NCI-H1105 (cell line): Measurements from ENCODE around the gene TMEM135.

Experiments used
- DNase-seq: peaks from one replicate; lab custom pipeline; 2025; lab: John Stamatoyannopoulos, UW

TMEM135 gene

DNA sequence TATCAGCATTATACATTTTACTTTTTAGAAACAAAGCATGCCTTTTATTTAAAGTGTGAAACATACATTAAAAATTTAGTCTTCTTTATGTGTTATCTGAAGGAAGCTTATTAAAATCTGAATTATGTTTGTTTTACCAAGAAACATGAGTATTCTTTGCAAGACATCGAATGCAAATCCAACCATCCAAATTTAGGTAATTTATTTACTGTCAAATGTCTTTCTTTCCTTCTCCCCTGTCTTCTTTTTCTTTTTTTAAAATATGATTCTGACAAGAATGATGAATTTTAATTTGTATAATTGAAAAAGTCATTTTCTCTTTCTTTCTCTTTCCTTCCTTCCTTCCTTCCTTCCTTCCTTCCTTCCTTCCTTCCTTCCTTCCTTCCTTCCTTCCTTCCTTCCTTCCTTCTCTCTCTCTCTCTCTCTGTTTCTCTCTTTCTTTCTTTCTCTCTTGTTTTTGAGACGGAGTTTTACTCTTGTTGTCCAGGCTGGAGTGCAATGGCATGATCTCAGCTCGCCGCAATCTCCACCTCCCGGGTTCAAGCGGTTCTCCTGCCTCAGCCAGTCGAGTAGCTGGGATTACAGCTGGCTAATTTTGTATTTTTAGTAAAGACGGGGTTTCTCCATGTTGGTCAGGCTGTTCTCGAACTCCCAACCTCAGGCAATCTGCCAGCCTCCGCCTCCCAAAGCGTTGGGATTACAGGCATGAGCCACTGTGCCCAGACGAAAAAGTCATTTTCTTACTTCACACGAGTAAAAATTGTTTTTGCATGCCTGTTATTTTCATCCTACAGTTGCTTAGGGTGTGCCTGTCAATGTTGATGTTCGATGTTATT is 157.5 kb downstream of the TMEM135 start:
- no peak for DNase-seq

DNA sequence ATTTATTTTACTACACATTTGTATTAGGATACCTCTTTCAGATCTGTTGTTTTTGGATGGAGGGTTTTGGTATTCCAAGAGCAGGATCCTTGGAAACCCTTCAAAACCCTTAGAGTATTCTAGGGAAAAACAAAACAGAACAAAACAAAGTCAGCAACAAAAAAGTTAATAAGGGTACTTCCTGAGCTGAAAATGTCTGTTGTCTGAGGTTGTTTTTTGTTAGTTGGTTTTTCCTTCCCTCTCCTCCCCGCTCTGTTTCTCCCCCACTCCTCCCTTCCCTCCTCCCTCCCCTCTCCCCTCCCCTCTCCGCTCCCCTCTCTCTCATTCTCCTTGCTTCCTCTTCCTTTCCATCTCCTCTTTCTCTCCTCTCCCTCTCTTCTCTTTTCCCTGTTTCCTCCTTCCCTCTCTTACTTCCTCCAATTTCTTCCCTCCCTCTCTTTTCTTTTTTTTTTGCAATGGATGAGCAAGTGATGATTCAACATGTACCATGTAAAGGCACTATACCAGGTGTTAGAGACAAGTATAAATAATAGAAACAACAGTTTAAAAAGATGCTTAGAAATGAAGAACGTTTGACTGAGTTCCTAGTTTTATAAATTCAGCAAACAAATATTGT is 160.6 kb downstream of the TMEM135 start:
- no peak for DNase-seq

DNA sequence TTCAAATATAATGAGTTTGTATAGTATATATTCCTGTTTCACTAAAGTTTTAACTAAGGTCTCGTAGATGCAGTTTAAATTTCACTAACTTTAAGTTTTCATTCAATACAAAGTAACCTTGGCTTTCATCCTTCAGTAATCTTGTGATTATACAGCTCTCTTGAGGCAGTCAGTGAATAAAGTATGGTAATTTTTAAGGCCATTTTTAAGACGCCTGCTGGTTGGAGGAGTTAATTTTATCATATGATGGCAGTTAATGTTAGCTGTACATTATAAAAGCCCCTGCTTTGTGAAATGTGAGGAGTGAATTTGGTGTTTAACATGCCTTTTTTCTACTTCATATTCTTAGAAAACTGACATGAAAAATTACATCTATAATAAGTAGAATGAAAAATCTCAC is 163.6 kb downstream of the TMEM135 start:
- DNase-seq, result no peak

DNA sequence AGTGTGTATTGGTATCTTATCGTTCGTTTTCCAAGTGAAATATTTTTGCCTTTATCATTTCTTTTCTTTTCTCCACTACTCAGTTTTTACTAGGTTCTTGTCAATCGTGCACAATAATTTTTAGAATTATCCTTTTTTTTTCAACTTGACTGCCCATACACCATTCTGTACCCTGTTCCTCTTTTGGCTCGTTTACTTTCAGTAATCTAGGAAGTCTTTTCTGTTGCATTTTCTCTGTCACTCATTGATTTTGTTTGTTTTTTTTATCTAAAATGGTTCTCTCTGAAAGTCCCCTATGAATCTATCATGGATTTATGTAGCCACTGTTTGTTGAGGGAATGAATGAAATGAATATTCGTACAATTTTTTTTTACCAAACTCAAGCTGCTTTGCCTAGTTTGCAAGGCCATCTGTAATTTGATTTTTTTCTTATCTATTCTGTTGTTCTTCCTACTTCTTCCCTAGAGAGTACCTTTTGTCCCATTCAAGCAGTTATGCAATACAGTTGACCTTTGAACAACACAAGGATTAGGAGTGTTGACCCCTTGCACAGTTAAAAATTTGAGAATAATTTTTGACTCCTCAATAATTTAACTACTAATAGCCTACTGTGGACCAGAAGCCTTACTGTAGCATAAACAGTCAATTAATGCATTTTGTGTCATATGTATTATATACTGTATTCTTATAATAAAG is 166.3 kb downstream of the TMEM135 start:
- DNase-seq, result no peak

DNA sequence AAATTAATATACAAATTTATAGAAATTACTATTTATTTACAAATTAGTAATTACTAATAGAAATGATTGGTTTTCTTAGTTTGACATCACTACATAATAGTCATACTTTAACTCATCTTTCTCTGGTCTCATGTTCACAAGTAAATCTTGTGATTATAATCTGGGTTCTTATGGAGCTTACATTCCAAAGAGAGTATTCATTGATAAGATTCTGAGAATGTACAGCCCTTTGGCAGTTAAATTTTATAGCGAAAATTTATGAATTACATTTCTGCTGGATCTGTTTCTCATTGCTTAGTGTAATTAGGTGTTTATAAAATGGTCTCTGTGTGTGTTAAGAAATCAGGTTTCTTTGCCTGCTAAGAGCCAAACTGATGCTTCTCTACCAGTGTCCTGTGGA is 175.2 kb downstream of the TMEM135 start:
- no peak for DNase-seq

DNA sequence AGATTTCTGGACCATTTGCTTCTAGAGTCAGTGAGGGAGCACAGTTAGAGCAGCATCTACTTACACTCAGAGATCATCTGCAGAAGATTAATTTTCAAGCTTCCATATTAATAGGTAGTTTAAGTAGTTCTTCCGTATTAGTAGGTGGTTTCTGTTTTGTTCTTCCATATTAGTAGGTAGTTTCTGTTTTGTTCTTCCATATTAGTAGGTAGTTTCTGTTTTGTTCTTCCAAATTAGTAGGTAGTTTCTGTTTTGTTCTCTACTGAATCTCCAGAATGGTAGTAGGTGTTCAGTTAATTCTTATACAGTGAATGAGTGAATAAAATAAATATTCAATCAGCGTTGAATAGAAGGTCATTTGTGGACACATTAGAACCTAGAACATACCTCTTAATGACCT is 175.7 kb downstream of the TMEM135 start:
- no peak for DNase-seq

DNA sequence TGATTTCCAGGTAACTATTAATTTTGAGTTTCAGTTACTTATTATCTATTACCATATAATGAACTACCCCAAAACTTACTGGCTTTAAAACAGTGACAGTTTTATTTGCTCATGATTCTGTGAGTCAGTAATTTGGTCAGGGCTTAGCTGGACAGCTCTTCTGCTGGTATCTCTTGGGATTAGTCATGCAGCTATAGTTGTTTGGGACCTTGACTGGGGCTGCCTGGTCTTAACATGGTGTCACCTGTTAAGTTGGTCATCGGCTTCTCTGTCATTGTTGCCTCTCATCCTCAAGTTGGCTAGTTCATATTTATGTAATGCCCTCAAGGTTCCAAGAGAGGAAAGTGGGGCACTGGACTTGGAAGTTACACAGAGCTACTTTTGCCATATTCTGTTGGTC is 177.5 kb downstream of the TMEM135 start:
- DNase-seq, result no peak

DNA sequence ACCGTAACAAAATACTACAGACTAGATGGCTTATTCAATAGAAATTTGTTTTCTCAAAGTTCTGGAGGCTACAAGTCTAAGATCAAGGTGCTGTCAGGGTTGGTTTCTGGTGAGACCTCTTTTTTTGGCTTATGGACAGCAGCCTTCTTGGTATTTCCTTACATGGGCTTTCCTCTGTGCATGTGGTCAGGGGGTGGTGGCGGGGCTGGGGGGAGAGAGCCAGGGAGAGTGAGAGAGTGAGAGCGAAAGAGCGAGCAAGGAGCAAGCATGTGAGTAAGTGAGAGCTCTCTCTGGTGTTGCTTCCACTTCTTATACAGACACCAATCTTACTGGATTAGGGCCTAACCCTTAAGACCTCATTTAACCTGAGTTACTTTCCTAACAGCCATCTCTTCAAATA is 181.5 kb downstream of the TMEM135 start:
- DNase-seq, result no peak

DNA sequence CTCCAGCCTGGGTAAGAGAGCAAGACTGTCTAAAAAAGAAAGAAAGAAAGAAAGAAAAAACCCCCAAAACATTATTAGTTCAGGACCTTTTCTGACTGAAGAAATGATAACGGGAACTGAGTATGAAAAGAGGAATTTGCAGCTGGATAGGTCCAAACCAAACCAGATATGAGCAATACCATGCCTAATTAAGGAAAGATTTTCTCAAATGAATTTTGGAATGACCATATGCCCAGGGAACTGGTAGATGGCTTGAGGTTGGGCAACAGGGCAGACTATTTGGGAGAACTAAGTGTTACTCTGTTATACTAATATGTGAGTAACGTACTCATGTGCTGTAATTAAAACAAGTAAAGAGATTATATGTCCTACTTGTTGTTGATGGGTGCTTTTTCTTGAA is 186.1 kb downstream of the TMEM135 start:
- no peak for DNase-seq

DNA sequence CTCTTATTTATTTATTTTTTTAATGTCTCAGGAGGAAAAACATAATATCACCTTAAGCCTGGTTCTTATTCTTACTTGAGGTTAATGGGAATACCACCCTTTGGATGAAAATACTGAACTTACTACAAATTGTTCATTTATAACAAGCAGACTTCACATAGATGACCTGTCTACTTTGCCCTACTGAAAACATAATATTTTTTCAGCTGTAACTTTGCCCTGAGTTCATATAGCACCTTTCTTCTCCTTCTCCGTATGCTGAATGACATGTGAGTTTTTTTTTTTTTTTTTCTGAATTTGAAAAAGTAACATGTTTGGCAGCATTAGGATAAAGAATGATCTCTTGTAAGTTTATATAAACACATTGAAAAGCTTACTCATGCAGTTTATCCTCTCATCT is 186.8 kb downstream of the TMEM135 start:
- no peak for DNase-seq

DNA sequence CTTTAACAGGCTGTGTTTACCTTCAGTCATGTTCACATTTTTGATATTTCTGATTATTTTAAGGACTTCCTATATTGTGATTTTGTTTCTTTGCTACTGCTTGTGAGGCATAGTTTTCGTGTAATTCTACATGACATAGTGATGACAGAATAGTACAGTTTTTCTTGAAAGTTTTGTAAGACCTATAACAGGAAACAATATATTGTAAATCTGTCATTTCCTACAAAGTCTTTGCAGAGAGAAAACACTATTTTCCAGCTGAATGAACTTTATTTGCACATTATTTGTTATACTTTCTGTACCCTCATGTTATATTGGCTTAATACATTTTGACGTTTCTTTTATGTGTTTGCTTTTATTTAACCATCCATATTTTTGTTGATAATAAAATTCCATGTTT is 191.1 kb downstream of the TMEM135 start:
- no peak for DNase-seq

DNA sequence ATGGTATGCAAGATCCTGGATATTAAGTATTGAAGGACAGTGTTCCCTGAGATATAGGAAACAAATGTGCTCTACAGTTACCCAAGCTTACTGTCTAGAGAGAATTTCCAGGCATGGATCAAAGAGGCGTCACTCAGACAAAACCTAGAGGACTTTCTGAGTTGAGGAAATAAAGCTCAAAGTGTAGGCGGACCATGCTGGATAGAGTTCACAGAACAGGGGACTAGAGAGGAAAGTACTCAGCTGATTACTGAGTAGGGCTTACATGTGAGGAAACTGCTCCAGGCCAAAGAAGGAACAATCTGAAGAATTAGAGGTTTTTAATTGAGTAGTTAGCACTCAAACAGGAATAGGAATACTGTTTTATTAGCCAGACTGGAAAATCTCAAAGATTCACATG is 193.3 kb downstream of the TMEM135 start:
- no peak for DNase-seq

DNA sequence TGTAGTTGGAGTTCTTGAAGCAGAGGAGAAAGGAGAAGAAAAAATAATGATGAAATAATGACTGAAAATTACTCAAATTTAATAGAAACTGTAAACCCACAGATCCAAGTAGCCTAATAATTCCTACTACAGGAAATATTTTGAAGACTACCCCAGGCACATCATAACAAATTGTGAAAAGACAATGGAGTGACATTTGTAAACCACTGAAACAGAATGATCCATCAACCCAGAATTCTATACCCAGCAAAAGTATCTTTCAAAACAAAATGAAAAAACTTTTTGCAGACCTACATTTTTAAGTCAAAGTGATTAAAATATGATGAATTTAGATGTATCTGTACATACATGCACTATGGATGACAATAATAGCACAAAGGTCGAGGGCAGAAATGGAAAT is 194.6 kb downstream of the TMEM135 start:
- no peak for DNase-seq

DNA sequence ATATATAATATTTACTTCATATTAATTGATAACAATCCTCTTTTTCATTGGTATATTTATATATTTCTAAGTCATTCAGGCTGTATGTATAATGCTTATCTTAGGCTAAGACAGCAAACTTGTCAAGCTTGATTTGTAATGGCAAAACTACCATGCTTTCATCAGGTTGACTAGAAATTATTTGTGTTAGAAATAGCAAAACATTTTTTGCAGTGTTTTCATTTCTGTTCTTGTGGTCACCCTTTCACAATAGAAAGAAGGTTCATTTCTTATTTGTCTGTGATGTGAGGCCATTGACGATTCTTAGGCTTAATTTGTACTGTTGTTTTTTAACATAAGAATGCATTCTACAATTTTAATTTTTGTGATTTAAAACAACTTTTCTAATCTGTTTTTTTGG is 197.6 kb downstream of the TMEM135 start:
- DNase-seq, result no peak

DNA sequence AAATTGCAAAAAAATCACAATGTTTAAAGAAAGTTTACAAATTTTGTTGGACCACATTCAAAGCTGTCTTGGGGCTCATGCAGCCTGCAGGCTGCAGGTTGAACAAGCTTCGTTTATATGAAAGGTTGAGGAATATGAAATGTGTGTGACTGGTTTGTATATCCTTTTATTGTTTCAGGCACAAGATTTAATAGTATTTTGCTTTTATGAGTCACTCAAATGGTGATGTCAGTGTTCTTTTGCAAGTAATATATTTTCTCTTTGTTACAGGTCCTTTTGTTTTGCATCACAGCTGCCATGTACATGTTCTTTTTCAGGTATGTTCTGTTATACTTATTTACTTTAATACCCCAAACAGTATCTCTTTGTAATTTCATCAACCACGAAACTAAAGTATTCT is 198.6 kb downstream of the TMEM135 start:
- no peak for DNase-seq

DNA sequence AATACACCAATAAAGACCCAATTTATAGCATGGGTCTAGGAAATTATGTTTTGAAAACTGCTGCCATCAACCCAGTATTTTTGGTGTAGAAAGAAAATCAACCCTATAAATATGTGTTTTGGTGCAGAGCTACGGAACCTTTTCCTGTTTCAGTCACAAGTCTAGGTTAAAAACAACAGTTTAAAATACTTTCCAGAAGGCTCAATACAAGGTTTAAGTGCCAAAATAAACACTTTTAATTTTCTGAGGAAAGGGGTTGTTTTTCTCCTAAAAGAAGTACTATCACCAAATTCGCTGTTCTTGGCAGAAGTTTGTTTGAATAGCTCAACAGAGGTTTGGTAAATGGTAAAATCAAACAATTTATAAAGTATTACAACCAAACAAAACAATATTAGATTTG is 201.3 kb downstream of the TMEM135 start:
- DNase-seq, result no peak

DNA sequence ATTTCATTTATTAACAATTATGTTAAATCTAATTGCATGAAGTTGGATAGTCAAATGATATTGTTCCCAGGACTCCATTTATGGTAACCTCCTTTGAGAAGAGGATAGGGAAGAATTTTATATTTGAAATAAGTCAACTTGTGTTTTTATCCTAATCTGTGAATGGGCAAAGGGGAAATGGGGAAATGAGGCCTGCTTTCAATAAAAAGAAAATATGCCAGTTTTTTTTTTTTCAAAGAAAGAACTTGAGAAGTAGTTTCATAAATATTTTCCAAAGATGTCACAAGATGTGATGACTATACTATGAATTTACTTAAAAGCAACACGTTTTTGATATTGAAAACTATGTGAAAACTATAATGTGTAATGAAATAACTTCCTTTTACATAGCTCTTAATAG is 201.8 kb downstream of the TMEM135 start:
- DNase-seq, result no peak

DNA sequence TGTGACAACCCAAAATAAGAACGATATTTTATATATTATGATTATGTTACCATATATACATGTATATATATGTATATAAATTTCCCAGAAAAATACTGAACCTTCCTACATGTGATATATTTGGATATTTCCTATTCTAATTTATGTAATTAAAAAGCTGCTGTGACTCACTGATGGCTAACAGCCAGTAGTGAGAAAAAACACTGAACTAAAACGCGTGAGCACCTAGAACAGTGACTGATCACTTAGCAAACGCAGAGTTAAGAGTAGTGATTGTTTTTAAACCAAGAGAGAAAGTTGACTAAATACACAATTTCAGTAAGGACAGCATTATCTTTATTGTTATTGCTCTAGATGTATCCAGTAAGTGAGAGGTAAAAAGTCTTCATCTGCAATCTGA is 213.8 kb downstream of the TMEM135 start:
- no peak for DNase-seq

DNA sequence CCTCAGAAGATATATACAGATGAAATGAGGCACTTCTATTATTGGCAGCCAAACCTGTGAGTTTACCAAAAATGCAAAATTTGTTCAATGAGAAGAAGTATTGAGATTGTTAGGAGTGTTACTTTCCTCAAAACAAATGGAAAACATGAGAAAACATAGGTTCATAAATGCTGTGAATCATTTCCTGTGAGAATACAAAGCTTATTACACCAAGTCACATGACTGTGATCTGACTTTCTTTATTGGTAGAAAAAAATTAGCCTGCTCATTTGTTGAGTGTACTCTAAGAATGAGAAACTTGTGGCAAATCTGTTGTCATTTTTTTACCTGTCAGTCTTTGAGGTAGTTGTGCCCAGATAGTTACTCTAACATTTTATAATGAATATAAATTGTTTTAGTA is 215.1 kb downstream of the TMEM135 start:
- DNase-seq, result no peak

DNA sequence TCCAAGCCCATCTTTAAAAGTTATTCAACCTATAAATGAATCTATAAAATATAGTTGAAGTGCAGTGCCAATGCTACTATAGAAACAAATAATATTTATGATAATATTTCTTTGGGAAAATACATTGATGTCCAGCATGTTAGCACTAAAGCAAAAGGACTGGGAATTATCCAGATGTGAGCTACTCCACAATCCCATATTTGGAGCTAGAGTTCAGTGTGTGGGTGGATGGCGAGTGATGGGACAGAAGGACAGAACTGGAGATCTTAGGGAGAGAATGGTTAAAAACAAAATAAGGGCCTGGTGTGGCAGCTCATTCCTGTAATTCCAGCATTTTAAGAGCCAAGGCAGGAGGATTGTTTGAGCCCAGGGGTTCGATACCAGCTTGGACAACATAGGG is 216.8 kb downstream of the TMEM135 start:
- DNase-seq, result no peak

DNA sequence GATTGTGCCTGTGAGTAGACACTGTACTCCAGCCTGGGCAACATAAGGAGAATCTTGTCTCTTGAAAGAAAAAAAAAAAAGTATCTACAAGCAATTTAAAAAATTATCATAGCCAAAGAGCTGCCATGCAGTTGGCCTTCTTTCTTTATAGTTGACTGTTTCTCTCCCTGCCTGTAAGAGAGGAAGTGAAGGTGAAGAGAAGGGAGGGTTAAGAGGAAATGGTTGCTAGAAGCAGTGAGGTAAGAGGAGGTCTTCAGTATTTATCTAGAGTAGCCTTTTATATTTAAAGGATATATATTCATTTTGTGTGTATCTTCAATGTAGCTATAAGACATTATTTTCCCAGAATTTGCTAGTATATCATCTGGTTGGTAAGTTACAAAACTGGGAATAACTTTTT is 217.9 kb downstream of the TMEM135 start:
- no peak for DNase-seq

DNA sequence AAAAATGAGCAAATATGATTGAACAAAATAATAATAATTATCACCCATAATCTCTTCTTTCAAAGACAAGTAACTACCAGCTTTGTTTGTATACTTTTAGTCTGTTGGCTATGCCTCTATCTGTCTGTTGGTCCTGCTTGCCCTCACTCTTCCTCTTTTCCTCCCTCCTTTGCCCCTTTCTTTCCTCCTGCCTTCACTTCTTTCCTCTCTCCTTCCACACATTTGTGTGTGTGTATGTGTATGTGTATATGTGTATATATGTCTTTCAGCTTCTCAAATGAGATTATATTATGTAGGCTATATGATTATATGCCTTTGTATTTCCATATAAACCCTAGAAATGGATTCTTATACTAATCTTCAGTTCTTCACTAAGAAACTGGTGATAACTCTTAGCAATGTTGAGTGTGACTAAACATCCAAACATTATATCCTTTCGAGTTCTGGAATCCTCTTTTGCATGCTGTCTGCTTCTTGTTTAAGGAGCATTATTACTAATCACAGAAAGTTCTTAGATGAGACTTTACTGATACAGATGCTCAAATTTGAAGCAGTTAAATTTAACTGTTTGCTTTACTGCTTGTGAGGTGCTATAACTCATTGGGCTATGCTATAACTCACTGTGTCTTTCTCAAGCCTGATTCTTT is 219.1 kb downstream of the TMEM135 start:
- no peak for DNase-seq
